Stimulated activated CD4-positive, alpha-beta T cell treated with anti-CD3 and anti-CD28 coated beads, Interleukin-4, amount 100 ng/mL, for 4 hours (primary cell): ENCODE measurements around the gene PIGC.

Experiments
- DNase-seq, 2 experiments: peaks; one replicate each; pipeline ENCODE4 v3.0.0-alpha.2; 2020

The PIGC gene

GRCh38 chr1:172427191-172427590 is 16.7 kb downstream of the PIGC start:
- no peak for DNase-seq

GRCh38 chr1:172425339-172425738 is 18.5 kb downstream of the PIGC start:
- no peak for DNase-seq

GRCh38 chr1:172423336-172423735 is 20.5 kb downstream of the PIGC start:
- DNase-seq: no peak

- DNase-seq: no peak
These were observed 21.8 kb downstream of the PIGC start for GRCh38 chr1:172421974-172422604.

GRCh38 chr1:172420385-172420784 is 23.5 kb downstream of the PIGC start, which contains the start of gene C1orf105:
Gene C1orf105, plus strand, starts transcription at chr1:172420685. Its CDS starts 201 bp downstream, at chr1:172420886.
- DNase-seq: no peak

DNA sequence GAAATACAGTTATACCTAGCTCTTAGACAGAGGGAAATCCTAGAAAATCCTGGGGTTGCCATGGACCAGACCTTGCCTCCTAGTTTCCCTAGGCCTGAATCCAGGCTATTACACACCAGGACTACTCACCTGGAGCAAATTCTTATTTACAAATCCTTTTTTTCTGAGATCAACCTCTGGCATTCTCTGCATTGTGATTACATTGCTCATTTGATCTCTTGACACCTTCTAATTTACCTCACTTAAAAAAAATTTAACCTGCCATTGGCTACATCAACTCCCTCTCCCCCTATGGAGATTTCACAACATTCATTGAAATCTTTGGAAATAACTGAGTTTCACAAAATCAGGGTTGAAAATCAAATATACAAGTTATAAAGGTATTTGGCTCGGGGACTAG is 26.3 kb downstream of the PIGC start:
- no peak for DNase-seq

DNA sequence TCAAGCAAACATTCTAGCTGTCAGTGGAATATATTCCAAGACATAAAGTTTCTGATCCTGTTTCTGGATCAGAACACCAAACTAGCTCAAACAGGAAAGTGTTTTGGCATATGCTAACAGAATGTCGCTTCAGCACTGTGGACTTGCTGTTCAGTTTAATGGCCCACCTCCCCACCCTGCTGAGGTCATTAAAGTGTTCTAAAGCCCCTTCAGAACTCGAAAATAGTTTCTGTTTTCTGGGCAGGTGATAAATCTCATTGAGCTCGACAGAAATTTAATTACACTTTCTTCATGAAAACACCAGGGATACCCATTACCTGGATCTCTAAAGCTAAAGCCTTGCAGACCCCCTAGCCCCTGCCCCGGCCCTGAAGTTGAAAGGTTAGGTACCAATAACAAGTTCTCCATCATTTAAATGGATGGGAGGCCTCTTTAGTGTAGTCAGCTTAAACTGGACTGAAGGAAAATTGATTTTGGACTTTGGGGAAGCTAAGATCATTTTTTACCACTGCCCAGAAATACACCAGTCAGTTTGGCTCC is 27.3 kb downstream of the PIGC start:
- DNase-seq: no peak

- no peak for DNase-seq
These were observed 29.5 kb downstream of the PIGC start for GRCh38 chr1:172414331-172414730.

- DNase-seq: no peak
These were observed 32.0 kb downstream of the PIGC start for GRCh38 chr1:172411791-172412338.

DNA sequence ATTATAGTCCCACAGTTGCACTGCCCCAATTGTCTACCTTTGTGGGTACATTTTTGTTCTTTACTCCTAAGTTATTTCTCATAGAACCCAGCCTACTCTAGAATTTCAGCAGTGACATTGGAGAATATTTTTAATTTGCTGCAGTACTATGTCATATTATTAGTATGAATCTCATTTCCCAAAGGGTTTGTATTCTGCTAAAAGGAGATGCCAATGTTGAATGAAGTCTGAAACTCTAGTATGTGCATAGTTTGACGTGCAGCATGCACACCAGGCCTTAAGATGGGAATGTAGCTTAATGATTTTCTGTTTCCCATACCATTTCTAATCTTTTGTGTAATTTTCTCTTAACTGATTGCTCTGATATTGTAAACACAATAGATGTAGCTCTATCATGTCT is 33.8 kb downstream of the PIGC start:
- DNase-seq: no peak

DNA sequence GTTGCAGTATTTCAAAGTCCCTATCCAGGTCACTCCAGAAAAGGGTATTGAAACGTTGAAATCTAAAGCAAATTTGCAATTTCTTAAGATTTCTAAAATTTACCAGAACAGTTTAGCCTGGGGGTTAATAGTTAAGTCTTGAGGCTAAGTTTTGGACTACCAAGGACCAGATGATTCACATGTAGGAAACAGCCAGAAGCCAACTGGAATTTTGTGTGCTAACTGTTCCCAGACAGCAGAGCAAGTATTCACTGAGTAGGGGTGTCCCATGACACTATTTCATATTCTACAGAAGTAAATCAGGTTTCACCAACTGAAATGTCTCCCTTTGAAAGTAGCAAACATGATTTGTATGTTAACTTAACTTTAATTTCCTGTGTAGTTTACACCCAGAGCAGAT is 34.9 kb downstream of the PIGC start:
- DNase-seq: no peak

- DNase-seq: no peak
These were observed 36.9 kb downstream of the PIGC start for GRCh38 chr1:172406968-172407367.

DNA sequence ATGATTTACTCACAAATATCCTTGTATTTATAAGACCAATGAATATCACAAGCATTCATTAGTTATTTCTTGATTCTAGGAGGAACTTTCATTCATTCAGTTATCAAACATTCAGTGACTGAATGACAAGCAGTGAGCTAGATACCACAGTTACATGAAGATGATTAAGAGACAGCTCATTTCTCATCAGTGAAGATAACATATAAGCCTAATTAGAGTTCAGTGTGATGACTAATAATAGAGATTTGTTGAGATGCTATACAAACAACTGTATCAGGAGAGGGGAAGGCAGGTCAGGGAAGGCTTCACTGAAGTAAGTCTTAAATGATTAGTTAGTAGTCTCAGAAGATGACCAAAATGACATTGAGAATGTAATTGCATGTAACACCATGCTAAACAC is 38.0 kb downstream of the PIGC start:
- DNase-seq: no peak

DNA sequence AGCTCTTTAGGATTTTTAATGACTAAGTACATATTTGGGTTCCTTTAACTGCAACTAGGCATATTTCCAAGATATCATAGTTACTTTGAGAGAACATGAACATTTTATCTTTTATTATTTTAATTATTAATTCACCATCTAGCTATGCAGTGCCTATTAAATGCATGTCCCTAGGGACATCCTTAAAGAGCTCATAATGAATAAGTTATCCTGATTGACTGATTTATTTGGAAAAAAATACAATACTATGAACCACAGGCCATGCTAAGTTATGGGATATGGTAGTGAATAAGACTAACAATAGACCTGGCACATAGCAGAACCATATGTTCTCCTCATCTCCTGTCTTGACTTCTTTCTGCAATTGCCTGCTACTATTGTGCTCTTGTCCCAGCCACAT is 39.7 kb downstream of the PIGC start:
- DNase-seq: no peak

GRCh38 chr1:172402878-172403569 is 40.8 kb downstream of the PIGC start:
- no peak for DNase-seq

GRCh38 chr1:172401892-172402291 is 42.0 kb downstream of the PIGC start:
- DNase-seq: no peak

DNA sequence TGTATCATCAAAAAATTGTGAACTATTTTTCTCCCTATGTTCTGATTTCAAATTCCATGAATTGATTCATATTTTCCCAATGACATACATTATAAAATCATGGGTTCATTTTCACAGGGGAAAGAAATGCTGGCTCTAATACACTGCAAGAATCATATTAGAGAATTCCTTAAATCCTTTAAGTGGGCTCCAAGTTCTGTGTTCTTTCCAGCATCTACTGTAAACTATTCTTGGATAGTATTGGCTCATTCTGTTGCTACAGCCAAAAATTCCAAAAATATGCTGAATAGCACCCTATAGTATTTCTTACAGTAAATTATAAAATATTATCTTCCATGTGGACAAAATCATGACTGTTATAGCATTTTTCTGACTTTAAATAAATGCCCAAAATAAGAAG is 42.4 kb downstream of the PIGC start:
- DNase-seq: no peak

DNA sequence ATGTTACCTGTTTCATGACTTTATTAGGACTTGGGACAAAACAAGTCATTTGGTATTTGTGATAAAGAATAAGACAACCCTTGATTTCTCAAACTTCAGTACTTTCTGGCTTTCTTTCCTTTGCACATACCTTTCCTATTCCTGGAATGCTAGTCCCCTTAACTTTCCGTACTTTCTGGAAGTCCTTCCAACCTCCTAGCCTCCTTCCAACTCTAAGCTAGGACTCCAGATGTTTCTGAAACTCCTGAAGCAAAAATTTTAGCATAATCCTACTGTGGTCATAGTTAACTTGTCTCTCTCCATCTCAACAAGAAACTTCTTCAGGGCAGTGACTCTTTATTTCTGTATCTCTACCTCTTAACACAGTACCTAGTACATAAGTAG is 43.2 kb downstream of the PIGC start:
- no peak for DNase-seq

GRCh38 chr1:172399756-172400721 is 43.8 kb downstream of the PIGC start:
- no peak for DNase-seq

DNA sequence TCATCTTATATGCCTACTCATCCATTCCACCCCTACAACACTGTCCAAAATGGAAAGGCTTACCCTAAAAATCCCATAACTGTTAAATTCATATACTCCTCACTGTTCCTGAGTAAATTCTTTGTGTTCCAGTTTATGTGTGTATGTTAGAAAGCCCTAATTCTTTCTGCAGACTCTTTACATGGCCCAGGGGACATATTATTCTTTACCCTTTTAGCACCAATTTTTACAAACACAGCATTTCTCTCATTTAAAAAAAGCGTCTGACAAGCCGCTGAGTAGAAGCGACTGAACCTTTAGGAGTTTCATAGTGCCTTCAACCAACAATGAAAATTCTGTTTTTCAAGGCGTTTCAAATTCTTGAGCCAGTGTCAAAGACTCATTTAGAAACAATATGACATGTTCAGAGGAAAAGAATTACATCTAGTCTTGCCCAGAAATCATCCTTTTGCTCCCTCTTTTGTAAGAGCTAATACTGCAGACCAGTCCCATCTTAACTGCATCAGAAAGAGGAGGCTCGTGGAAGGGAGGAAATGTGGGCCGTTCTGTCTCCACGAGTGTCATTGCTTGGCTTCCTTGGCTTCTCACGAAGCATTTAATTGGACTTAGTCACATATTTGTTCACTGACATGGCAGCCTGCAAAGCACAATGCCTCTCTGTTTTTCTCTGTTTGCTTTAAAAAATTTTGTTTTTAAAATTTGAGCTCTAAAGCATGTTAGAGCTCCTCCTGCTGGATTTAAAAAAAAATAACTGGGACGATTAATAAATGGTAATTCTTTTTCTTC is 44.7 kb downstream of the PIGC start:
- peak in 1 of 2 experiments; percentile 17 for DNase-seq

DNA sequence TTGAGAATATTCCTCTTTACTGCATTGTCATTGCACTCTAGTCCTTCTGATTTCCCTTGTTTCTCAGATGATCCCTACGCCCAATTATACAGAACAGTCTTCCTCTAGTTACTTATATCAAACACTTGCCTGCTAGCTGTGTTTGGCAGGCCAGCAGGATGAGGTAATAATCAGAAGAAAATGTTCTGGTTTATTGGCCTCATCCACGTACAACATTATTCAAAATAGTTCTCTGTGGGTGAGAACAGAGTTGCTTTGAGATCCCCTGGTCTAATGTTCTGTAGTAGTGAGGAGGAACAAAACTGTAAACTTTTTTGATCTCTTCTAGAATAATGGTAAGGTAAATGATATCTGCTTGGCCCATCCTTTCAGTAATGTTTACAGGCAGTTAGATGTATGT is 45.7 kb downstream of the PIGC start:
- no peak for DNase-seq

GRCh38 chr1:172397633-172398032 is 46.2 kb downstream of the PIGC start:
- DNase-seq: no peak
